Neural cell (in vitro differentiated cells): ENCODE measurements around the gene PYDC2.

Experiments
- EP300 ChIP-seq: fragments of 450-650 bp; conservative IDR thresholded peaks from 2 replicates; pipeline ENCODE4 v1.6.1; 2014; ENCODE audit warnings: antibody characterized with exemption, mild to moderate bottlenecking, moderate library complexity; ENCODE audit not compliant: poor library complexity, severe bottlenecking
- POLR2AphosphoS5 ChIP-seq: IDR thresholded peaks from 2 replicates; pipeline ENCODE4 v1.6.1; 2012
- RAD21 ChIP-seq: fragments of 450-650 bp; conservative IDR thresholded peaks from 2 replicates; pipeline ENCODE4 v1.6.1; 2014; ENCODE audit warnings: antibody characterized with exemption, mild to moderate bottlenecking, moderate library complexity
- TF ChIP-seq, protein P1 (sequence below): fragments of 450-650 bp; IDR thresholded peaks from 2 replicates; pipeline ENCODE4 v1.5.1; 2014; ENCODE audit warnings: antibody characterized with exemption, mild to moderate bottlenecking, moderate library complexity; ENCODE audit not compliant: poor library complexity, severe bottlenecking

DNA sequence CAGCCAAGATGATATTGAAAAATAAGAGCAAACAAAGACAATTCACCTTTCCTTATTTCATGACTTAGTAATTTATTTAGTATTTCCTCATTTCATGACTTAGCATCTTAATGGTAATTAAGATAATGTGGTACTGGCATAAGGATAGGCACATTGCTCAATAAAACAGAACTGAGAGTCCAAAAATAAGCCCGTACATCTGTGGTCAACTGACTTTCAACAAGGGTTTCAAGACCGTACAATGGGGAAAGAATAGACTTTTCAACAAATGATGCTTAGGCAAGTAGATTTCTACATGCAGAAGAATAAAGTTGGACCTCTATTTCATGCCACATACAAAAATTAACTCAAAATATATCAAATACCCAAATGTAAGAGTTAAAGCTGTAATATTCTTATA is 603 bp upstream of the PYDC2 start:
- TF ChIP-seq EP300 (no peak), RAD21 (no peak), POLR2AphosphoS5 (no peak)
- TF ChIP-seq, protein P1, sequence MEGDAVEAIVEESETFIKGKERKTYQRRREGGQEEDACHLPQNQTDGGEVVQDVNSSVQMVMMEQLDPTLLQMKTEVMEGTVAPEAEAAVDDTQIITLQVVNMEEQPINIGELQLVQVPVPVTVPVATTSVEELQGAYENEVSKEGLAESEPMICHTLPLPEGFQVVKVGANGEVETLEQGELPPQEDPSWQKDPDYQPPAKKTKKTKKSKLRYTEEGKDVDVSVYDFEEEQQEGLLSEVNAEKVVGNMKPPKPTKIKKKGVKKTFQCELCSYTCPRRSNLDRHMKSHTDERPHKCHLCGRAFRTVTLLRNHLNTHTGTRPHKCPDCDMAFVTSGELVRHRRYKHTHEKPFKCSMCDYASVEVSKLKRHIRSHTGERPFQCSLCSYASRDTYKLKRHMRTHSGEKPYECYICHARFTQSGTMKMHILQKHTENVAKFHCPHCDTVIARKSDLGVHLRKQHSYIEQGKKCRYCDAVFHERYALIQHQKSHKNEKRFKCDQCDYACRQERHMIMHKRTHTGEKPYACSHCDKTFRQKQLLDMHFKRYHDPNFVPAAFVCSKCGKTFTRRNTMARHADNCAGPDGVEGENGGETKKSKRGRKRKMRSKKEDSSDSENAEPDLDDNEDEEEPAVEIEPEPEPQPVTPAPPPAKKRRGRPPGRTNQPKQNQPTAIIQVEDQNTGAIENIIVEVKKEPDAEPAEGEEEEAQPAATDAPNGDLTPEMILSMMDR: no peak
